ENCODE measurements around the gene SENP1. TPM values are rescaled to one million over a fixed set of nuclear protein-coding genes. Genes with fewer than 3 reads are reported as not detected.

SENP1 gene
- total RNA-seq, 2 donors from 2014 or later: 11.5 to 49.6 TPM

DNA sequence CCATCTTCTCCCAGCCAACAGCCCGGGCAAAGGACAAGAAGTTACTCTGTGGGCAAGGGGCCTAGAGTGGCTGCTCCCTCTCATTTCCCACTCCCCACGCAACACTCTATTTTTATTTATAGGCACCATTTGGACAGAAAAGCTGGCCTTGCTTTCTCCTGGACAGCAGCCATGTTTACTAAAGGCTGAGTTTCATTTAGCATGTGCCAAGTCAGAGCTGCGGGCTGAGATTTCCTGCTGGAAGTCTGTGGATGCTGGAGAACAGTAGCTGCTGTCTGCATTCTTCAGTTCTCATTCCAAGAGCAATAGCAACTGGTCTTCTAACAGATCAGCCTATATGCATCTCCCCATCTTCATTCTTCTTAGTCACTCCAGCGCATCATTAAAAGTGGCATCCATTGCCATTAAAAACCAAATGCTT lies 109.9 kb downstream of the SENP1 start:
- intact Hi-C loops (cut with DNase I): no loop called here

DNA sequence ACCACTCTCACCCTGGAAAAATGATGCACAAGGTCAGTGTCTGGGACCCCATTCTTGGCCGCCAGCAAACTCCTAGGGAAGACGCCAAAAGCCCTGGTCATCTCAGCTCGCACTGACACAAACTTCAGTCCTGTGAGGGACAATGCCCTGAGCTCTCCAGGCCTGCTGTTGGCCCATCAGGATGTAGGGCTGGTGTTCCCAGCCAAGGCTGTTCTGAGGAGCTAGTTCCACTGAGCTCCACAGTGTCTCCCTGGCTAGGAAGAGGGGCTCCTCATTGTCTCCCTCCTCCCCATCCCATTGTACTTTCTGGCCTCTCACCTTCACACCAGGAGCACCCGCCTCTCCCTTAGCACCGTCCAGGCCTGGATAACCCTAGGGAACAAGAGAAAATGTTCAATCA lies 112.4 kb downstream of the SENP1 start:
- WGBS: 95% methylated on average over 5 of the region's 5 CpGs
- no peaks in the 10 kb centered on the region for H3K27me3 ChIP-seq (replicated peaks; ENCODE audit: insufficient read depth)
- no peak for TF ChIP-seq POLR2AphosphoS5 (IDR thresholded peaks at IDR 0.05)
- TF ChIP-seq, protein P1, sequence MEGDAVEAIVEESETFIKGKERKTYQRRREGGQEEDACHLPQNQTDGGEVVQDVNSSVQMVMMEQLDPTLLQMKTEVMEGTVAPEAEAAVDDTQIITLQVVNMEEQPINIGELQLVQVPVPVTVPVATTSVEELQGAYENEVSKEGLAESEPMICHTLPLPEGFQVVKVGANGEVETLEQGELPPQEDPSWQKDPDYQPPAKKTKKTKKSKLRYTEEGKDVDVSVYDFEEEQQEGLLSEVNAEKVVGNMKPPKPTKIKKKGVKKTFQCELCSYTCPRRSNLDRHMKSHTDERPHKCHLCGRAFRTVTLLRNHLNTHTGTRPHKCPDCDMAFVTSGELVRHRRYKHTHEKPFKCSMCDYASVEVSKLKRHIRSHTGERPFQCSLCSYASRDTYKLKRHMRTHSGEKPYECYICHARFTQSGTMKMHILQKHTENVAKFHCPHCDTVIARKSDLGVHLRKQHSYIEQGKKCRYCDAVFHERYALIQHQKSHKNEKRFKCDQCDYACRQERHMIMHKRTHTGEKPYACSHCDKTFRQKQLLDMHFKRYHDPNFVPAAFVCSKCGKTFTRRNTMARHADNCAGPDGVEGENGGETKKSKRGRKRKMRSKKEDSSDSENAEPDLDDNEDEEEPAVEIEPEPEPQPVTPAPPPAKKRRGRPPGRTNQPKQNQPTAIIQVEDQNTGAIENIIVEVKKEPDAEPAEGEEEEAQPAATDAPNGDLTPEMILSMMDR (IDR thresholded peaks at IDR 0.05): no peak
- no peak for TF ChIP-seq POLR2A (IDR thresholded peaks at IDR 0.05)
- no peak overlapping the region for H3K27ac ChIP-seq
- intact Hi-C loops (cut with DNase I): no loop called here
- no peak overlapping the region for H3K4me3 ChIP-seq
- no peaks in the 10 kb centered on the region for H3K9me3 ChIP-seq
- H3K4me1 ChIP-seq (replicated peaks): no peaks in the 10 kb centered on the region
- no peak for DNase-seq (ENCODE audit: low spot score)
- H3K36me3 ChIP-seq: no peaks in the 10 kb centered on the region

More for the DNA sequence above, 109.9 kb downstream of the SENP1 start:
- peak; percentile 56 for DNase-seq (ENCODE audit: low spot score)
- Histone ChIP-seq H3K4me1 (replicated peaks) (no peaks in the 10 kb centered on the region), H3K27me3 (replicated peaks; ENCODE audit: insufficient read depth) (no peaks in the 10 kb centered on the region), H3K9me3 (no peaks in the 10 kb centered on the region), H3K4me3 (no peak overlapping the region), H3K36me3 (no peaks in the 10 kb centered on the region), H3K27ac (no peak overlapping the region)
- WGBS: 7% methylated on average over 4 of the region's 4 CpGs
- TF ChIP-seq POLR2A (IDR thresholded peaks at IDR 0.05): no peak
- peak; percentile 65 for TF ChIP-seq POLR2AphosphoS5 (IDR thresholded peaks at IDR 0.05)
- TF ChIP-seq, protein P1 (IDR thresholded peaks at IDR 0.05): no peak

Small RNA genes lying within 50 kb of the gene (microRNA-seq; reads per million reads assigned to microRNA genes)
- 0.92 reads per million, percentile 7 among the genes with 10 or more reads in this experiment for gene MIR6505

Small RNA genes lying within 50 kb of the gene (small RNA-seq; reads per million reads assigned to genes)
- gene MIR6505: 0.09 to 0.10 reads per million in 2 donors
- gene RNU6-1203P: 0 reads per million in 2 donors

Other genes starting within 250 kb of the SENP1 start
- gene VDR, start 201.1 kb downstream of the SENP1 start, total RNA-seq: 1 to 10 TPM; 3.4 to 4.3 TPM
- 10 to 100 TPM; 54.6 to 91.1 TPM for gene TMEM106C, start 142.5 kb downstream of the SENP1 start, total RNA-seq
- 1 to 10 TPM in 1 of 2 donors, under 1 TPM in 1; 0.14 to 1.9 TPM for gene COL2A1, start 101.6 kb downstream of the SENP1 start, total RNA-seq
- gene PFKM, start 13.3 kb upstream of the SENP1 start, total RNA-seq: 10 to 100 TPM; 36.9 to 71.9 TPM
- gene ASB8, start 51.4 kb upstream of the SENP1 start, total RNA-seq: 10 to 100 TPM; 38.8 to 43.2 TPM
- gene CCDC184, start 77.6 kb upstream of the SENP1 start, total RNA-seq: 1 to 10 TPM; 1.9 to 3.7 TPM
- not detected for gene OR10AD1, start 97.2 kb upstream of the SENP1 start, total RNA-seq
- 10 to 100 TPM; 21.7 to 39.7 TPM for gene ZNF641, start 244.8 kb upstream of the SENP1 start, total RNA-seq

Data from prostate gland (tissue), 2 donors.